22Rv1 (cell line): ENCODE measurements around the gene TNS1.

Source experiments
- H3K27ac ChIP-seq: fragments of 450-650 bp; 2 replicates; pipeline ENCODE4 v1.5.1; 2017
- CTCF ChIP-seq: fragments of 450-650 bp; IDR thresholded peaks from 2 replicates; pipeline ENCODE4 v1.5.1; 2017; ENCODE audit warnings: mild to moderate bottlenecking
- ZFX ChIP-seq: fragments of 450-650 bp; IDR thresholded peaks from 2 replicates; pipeline ENCODE4 v1.6.1; 2017; ENCODE audit warnings: antibody characterized with exemption, borderline replicate concordance

The TNS1 gene

GRCh38 chr2:218023636-218024035, 20.8 kb upstream of the TNS1 start:
- TF ChIP-seq ZFX: no peak
- TF ChIP-seq CTCF: no peak
- H3K27ac ChIP-seq: no peak overlapping the region

GRCh38 chr2:218022851-218023530, 20.2 kb upstream of the TNS1 start:
- TF ChIP-seq CTCF (no peak), ZFX (no peak)
- no peak overlapping the region for H3K27ac ChIP-seq

GRCh38 chr2:218022131-218022850, 19.5 kb upstream of the TNS1 start:
- H3K27ac ChIP-seq: no peak overlapping the region
- TF ChIP-seq ZFX (no peak), CTCF (no peak)

- H3K27ac ChIP-seq: no peak overlapping the region
- TF ChIP-seq CTCF (no peak), ZFX (no peak)
These were observed 18.8 kb upstream of the TNS1 start for GRCh38 chr2:218021536-218022071.

- no peak for TF ChIP-seq ZFX
- TF ChIP-seq CTCF: no peak
These were observed 18.3 kb upstream of the TNS1 start for GRCh38 chr2:218020966-218021535.

GRCh38 chr2:218020281-218020680, 17.5 kb upstream of the TNS1 start:
- TF ChIP-seq ZFX (no peak), CTCF (no peak)

More at GRCh38 chr2:218020966-218021535, 18.3 kb upstream of the TNS1 start:
- no peak overlapping the region for H3K27ac ChIP-seq

More at GRCh38 chr2:218020281-218020680, 17.5 kb upstream of the TNS1 start:
- no peak overlapping the region for H3K27ac ChIP-seq
